Medulla oblongata (tissue), 1 donor: ENCODE results near the gene HERC3.
A peak's percentile ranks its signal among the peaks of the same experiment; 100 is the strongest.

Experiments
- DNase-seq: peaks from one replicate; pipeline ENCODE4 v3.0.0-alpha.2; 2015; ENCODE audit errors: extremely low spot score

The HERC3 gene

DNA sequence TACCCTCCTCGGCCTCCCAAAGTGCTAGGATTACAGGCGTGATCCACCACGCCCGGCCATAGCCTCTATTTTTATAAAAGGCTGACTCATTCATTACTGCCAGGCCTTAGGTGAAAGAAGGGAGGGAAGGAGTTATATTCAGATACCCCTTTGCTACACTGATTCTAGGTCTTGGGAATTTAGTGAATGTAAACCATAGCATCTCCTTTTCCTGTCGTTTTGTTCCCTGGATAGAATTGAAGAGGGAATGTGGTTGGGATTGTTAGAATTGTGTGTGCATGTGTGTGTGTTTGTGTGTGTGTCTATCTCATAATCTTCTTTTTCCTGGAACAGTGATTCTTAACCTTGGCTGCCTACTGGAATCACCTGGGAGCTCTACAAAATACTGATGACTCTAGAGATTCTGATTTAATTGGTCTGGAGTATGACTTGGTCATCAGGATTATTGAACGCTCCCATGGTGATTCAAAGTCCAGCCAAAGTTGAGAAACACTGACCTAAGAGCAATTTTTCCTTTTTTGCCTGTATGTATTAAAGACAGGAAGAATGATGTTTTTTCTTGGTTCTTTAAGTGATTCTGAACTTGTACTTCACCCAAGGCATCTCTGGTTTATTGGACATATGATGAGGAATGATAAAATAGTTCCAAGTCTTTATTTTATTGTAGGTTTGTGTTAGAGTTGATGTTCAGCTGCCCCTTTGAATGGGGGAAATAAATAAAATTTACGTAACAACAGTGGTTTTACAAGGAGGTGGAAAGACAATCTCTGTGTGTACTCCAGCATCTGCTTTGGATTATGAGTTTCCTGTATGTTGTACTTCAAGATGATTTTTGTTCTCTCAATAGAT is 68.4 kb downstream of the HERC3 start:
- DNase-seq, result no peak

GRCh38 chr4:88661739-88662138 is 69.5 kb downstream of the HERC3 start:
- DNase-seq, result no peak

GRCh38 chr4:88672987-88673386 is 80.7 kb downstream of the HERC3 start:
- peak; percentile 56 for DNase-seq

DNA sequence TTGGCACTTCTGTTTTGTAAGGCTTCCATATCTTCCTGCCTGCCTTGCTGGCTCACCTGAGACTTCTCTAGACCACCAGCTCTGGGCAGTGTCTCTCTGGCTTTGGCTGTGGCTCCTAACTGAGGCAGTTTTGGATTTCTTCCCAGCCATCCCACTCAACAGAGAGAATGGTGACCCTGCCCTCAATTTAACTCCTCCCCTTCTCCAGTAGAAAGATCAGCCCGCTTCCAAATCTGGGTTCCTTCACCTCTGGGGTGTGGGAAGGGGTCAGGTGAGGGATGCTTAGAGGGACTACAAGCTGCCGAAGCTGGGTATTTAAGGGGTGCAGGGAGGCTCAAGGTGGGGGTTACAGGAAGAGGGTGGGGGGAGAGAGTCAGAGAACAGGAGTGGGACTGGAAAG is 81.6 kb downstream of the HERC3 start:
- DNase-seq, result no peak

- no peak for DNase-seq
These were observed 82.3 kb downstream of the HERC3 start for GRCh38 chr4:88674565-88674964.

DNA sequence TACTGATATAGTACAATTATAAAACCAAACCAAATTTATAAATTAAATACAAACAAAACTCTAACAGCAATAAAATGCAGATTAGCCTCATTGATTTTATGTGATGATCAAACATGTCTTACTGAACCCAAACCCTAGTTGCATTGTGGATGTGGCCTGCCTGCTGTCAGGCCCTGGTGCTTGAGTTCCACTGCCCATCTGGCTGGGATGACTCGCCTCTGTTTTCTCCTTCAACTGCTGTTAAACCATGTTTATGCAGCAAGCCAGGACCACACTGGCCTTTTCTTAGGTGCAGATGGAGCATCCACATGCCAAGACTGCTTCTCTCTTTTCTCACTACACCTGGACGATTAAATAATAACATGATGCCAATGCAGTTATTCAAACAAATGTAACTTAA is 82.7 kb downstream of the HERC3 start:
- DNase-seq, result no peak

- DNase-seq, result no peak
These were observed 83.3 kb downstream of the HERC3 start for GRCh38 chr4:88675543-88675942.

GRCh38 chr4:88681209-88681608 is 88.9 kb downstream of the HERC3 start:
- no peak for DNase-seq

DNA sequence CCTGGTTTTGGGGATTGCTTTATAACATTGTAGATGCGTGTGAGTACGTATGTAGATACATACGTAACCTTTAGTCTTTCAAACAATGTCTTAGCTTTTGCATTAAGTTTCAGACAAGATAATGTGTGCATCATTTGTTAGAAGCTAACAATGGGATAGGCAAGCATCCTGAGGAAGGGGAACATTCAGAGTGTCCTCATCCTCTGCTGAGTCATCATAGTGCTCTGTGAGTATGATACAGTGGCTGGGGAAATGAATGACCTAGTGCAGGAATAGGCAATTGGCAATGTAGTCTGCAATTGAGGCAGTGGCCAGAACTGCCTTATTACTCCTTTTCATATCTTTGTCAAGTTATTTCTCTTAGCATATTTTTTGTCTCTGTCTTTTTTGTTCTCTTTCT is 98.1 kb downstream of the HERC3 start:
- DNase-seq, result no peak

- DNase-seq, result no peak
These were observed 101.5 kb downstream of the HERC3 start for GRCh38 chr4:88693792-88694191.

- peak; percentile 23 for DNase-seq
These were observed 104.3 kb downstream of the HERC3 start for GRCh38 chr4:88696630-88697029.

GRCh38 chr4:88697141-88697540 is 104.9 kb downstream of the HERC3 start:
- peak; percentile 42 for DNase-seq

DNA sequence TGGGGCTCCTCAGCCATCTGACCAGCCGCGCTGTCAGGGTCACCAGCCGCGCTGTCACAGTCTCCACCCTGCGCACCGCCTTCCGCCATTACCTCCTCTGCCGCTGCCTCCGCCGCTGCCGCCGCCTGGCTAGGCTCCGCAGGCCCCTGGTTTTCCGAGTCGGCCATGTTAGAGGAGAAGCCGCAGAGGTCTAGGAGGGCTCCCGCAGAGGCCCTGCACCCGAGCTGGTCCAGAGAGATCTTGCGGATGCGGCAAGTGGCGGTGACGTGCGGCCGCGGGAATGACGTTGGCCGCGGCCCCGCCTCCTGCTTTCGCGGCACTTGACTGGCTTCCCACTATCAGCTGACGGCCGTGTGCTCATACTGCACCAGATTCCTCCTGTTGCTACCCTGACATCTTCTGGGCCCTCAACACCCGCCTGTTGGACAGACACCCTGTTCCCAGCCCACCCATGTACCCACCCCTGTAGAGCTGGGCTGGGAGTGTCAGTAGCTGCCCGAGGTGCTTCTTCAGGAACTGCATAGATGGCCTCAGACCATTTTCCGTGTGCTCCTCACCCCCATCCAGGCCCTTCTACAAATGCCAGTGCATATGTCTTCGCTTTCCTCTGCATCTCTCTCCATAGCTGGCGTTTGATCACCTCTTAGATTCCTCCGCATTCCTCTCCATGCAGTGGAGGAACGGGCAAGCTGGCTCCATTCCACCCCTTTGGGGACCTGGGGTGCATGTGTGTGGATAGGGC is 105.5 kb downstream of the HERC3 start, which contains the start of gene NAP1L5:
Gene NAP1L5 (minus strand): TSS at position 242 of the 742 bp plus-strand sequence. CDS start 75 bp downstream, at position 167.
- DNase-seq, result peak; percentile 64

DNA sequence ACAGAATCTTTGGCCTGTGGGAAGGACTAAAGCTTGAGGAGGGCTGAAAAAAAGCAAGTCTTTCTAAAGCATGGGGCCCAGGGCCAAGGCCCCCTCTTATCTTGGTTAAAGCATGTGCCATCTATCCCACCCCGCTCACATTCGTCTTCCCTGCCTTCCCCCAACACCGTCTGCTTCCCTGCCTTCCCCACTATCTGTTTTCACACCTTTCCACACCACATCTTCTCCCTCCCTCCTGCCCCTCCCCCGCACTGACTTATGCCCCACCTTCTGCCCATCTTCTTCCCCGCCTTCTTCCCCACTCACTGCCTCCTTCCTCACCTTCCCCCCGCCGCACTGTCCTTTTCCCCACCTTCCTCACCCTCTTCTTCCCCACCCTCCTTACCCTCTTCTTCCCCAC is 106.2 kb downstream of the HERC3 start:
- no peak for DNase-seq

DNA sequence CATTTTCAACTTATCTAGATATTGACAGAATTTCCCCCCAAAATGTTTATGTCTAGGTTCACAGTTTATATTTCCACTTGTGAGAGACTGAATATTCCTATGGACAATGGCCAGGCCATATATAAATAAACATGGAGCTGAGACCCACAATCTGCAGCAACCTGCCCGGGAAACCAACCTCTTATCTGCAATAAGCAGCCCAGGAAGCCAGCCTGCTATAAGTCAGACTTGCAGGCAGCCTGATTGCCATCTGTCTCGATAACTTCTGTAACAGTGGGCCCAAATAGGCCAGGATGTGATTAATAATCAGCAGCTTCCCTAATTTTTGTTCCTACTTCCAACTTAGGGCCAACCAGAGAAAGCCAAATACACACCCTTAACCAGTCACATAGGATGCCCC is 110.5 kb downstream of the HERC3 start:
- DNase-seq, result no peak

GRCh38 chr4:88705223-88705622 is 112.9 kb downstream of the HERC3 start:
- no peak for DNase-seq

GRCh38 chr4:88705805-88706492 is 113.7 kb downstream of the HERC3 start:
- DNase-seq, result peak; percentile 70

GRCh38 chr4:88706574-88706973 is 114.3 kb downstream of the HERC3 start:
- DNase-seq, result peak; percentile 84

DNA sequence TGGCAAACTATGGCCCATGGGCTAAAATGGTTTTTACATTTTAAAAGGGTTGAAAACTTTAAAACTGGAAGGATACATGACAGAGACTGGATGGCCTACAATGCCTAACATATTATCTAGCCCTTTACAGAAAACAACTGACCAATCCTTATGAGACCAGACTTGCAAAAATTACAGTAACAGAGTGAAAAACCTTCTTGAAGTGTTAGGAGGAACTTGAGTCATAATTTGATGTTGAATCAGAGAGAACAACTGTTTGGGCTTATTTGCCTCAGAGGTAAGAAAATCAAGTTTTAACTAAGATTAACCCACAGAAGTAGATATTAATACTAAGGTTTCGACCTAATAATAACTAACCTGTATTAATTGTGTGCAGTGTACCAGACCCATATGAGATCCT is 117.7 kb downstream of the HERC3 start:
- no peak for DNase-seq

- no peak for DNase-seq
These were observed 121.5 kb downstream of the HERC3 start for GRCh38 chr4:88713782-88714181.

DNA sequence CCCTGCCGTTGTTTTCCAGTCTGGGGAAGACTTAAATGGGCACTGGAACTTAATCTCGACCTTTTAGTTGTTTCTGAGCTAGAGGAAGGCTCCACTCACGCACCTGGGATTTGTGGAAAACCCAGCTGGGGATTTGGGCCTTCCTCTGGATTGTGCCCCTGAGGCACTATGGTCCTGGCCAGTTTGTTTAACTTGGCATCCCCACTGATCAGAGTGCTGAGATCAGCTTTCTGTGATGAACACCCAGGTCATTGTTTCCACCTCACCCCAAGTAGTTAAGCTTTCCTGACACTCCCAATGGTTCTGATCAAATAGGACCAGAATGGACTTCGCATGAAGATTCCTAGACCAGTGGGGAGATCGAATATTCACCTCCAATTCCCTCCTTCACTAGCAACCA is 125.8 kb downstream of the HERC3 start:
- no peak for DNase-seq

- no peak for DNase-seq
These were observed 127.1 kb downstream of the HERC3 start for GRCh38 chr4:88719381-88719780.
